ENCODE results near the gene NKD2.
"Not testable (repeated sequence)": the region's sequence is repeated elsewhere in the genome, so short reads cannot be mapped to it uniquely, and the experiment has no call there.

Gene NKD2

DNA sequence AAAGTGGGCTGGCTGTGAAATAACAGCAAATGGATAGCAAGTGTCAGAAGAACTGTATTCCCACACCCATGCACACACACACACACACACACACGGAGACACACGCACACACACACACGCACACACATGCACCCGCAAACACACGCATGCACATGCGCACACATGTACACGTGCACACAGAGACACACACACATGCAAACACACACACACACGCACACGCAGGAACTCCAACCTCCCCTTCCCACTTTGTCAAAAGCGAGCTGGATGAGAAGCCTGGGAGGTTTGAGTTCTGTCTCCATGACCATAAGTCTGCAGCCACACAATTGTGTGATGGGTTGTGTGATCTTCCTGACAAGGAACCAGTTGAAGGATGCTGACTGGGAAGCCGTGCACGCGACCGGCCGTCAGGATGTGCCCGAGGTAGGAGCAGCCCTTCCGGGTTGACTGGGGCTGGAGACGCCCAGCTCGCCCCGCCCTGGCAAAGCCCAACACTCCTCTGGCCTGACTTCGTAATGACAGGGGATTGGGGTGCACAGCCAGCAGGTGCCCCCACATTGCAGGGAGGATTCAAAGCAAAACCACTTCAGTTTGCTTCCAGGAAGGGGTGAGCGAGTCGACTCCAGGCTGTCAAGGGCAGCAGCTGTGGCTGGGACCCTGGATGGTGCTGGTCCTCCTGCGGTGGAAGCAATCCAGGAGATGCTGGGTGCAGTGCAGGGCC, 29.3 kb upstream of the NKD2 start:
- no peak for DNase-seq

DNA sequence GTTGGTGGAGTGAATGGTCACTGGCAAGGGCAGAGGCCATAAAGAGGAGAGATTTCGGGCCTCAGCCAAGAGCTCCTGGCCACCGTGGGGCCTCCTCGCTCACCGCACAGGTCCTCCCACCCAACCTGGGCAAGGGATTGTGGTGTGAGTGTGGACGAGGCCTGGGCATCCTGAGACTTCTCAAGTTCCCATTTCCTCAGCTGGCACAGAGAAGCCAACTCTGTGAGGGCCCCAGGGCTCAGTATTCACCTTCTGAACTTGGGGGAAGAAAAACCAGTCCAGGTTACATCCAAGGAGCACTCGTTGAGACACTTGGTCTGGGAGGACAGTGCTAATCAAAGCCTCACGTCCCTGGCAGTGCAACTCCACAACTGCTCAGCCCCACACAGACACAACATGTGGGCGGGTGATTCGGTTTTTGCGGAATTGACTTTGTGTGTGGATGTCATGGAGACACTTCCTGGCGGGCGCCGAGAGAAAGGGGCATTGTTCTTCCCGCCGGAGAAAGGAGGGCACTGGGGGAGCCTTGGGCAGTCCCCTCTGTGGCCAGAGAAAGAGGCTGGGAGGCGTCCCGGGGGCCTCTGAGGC, 28.5 kb upstream of the NKD2 start:
- DNase-seq, result no peak

DNA sequence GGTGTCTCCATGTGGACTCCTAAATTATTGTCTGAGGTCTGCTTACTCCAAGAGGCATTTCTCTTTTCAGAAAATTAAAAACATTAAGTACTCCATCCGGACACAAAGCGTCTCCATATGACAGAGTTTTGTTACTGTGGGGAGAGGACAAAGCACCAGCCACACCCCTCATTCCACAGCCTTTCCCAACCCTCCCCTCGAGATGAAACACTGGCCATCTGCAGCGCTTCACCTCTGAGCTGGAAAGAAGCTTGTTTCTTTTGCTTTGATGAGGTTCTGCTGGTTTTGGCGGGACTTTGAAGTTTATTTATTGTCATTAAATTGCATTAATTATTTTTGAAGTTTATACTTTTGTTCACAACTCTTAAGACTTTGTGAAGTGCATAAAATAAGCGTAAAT, 27.6 kb upstream of the NKD2 start:
- no peak for DNase-seq

DNA sequence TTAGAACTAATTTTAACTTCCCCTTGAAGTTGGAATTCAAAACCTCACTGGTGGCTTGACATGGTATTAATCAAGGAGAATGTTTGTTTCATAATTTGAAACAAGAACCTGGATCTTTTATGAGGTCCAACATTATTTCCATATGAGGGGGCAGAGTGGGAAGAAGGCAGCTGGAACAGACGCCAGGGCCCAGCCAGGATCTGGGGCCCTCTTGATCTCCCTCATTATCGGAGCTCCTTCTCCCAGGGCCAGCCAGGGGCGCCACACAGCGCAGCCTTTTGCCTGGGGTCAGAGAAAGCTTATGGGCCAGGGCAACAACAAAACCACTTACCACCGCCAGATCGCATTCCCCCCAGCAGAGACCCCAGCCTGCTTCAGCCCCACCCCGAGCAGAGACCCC, 27.1 kb upstream of the NKD2 start:
- no peak for DNase-seq

DNA sequence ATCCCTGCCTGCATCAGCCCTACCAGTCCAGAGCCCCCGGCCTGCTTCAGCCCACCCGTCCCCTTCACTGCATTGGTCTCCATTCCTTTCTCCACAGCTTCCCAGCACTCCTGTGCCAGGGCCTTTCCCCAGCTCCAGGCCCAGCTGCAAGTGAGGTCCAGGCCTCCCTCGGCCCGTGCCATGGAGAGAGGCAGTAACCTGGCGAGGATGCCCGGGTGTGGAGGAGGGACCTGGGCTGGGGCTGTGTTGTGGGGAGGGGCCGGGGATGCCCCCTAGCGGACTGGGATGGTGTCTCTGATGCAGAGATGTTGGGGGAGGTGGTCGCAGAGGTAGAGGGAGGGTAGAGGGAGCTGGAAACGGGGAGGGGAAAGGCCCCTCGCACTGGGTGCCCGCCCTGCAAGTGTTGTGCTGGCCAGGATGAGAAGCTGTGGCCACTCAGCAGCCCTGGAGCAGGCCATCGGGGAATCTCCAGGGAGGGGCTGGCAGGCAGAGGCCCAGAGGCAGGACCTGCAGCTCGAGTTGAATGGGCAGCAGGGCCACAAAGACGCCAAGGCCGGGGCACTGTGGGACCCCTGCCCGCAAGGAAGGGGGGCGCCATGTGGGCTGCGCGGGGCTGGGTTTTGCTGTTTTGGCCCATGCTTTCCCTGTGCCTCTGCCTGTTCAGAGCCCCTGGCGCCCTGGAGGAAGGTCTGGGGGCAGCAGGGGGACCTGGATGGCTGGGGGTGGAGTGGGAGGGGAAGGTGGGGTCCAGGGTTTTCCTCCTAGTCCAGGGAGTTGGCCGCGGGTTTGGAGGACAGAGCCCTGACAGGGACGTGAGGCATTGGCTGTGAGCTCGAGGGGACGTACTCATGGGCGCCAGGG, 26.0 kb upstream of the NKD2 start:
- no peak for DNase-seq

DNA sequence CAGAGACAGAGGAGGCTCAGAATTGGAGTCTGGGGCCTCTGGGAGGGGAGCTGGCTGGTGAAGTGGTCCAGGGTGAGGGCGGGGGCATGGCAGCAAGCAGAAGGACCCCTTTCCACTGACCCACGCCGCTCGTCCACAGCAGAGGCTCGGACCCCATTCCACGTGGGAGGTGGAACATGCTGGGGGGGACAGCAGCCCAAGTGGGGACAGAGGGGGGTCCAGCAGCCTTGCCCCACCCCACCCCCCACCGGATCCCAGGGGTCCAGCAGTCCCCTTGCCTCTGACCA, 25.4 kb upstream of the NKD2 start:
- DNase-seq, result no peak

DNA sequence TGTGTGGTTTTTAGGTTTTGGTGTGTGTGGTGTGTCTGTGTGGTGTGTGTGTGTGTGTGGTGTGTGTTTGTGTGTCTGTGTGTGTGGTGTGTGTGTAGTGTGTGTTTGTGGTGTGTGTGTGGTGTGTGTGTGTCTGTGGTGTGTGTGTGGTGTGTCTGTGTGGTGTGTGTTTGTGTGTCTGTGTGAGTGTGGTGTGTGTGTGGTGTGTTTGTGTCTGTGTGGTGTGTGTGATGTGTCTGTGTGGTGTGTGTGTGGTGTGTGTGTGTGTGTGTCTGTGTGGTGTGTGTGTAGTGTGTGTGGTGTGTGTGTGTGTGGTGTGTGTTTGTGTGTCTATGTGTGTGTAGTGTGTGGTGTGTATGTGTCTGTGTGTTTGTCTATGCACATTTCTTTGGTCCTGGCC, 25.0 kb upstream of the NKD2 start:
- DNase-seq, result no peak

DNA sequence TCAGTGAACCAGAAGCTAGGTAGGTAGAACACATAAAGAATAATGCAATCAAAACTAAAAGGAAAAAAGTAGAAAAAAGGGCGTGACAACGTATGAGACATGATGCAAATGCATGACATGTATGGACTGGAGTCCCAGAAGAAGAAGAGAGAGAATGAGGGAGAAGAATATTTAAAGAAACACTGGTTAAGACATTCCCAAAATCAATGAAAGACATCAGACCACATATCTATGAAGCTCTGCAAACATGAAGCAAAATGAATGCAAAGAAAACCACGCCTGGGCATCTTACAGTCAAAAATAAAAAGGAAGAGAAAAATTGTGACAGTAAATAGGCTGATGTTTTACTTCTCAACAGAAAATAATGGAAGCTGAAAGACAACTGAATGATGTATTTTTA, 23.8 kb upstream of the NKD2 start:
- no peak for DNase-seq

DNA sequence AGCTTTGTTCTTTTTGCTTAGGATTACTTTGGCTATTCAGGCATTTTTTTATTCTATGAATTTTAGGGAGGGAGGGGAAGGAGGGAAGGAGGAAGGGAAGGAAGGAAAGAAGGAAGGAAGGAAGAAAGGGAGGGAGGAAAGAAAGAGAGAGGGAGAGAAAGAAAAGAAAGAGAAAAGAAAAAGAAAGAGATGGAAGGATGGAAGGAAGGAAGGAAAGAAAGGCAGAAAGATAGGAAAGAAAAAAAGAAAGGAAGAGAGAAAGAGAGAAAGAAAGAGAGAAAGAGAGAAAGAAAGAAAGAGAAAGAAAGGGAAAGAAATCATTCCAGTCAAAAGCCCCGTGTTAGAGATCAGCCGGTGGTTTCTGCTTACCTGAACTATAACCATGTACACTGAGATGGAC, 20.8 kb upstream of the NKD2 start:
- no peak for DNase-seq

DNA sequence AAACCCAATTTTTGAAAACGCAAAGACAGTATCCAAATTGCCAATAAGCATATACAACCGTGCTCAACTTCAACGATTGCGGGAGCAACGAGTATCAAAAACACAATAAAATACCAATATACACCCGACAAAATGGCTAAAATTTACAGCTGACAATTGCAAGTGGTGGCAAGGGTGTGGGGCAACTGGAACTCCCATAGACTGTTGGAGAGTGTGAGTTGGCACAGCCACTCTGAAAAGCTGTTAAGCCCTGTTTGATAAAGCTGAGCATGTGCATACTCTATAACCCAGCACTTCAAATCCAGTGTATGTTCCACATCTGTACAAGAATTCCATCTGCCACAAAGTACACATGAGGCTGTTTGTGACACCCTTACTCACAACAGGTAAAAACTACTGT, 20.3 kb upstream of the NKD2 start:
- no peak for DNase-seq

DNA sequence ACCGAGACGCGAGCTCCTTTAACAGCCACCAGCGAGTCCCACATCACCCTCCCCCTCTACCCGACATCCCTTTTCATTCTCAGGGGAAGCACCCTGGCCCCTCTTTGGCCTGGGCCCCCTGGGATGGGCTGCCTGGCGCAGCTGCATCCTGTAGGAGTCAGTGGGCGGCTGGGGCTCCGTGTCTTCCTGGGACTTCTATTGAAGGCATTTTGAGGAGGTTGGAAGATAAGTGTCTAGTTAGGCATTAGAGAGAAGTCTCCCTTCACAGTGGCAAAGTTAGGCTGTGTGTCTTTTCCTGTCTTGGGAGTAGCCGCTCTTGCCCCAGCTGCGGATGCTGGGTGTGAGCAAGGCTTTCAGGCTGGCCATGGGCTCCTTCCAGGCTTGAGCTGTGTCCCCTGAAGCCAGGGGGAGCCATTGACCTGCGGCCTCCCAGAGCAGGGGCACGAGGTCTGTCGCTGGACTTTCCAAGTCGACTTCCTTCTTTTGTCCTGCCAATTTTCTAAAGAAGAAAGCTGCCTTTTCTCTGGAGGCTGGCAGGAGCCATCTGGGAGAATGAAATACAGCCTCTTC, 18.6 kb upstream of the NKD2 start:
- DNase-seq, result no peak

DNA sequence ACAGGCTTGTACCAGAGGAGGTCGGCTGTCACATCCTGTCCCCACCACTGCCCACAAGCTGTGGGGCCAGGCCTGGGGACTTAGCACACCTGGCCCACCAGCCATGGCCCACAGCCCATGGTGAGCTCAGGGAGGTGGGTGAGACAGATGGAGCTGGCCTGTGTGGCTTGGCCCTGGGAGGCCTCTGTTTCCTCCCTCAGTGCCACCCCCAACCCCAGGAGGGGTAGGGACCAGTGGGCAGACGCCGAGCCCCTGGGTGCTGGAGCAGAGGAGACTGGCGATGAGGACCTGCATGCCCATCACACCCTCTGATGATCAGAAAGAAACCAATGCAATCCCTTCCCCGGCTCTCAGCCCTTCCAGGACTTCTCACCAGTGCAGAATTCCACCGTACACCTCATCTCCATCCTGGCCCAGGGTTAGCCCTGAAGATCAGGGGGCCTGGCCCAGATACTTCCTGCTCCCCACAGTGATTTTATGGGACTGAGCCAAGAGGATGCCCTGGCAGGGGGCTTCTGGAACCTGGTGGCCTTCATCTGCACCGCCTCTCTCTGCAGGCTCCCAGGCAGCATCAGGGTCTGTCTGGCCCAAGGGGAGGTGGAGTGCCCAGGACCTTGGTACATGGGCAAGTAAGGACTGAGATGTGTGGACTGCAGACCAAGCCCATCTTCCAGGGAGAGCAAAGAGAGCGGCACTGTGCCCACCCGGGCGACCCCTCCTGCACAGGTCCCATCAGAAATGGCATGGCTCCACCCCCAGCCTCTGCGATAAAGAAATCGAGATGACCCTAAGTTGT, 16.9 kb upstream of the NKD2 start:
- DNase-seq, result no peak

DNA sequence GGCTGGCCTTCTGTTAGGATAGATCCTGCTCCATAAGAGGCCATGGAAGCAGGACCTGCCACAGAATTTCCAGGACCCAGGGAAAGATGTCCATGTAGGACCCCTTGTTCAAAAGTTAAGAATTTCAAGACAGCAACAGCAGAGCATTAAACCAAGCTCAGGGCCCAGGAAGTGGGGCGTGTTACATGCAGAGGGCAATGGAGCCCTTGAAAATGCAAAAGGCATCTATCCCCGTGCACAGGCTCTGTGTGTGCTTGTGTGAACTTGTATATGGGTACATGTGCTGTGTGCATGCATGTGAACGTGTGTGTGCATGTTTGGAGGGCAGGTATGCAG, 14.4 kb upstream of the NKD2 start:
- no peak for DNase-seq

DNA sequence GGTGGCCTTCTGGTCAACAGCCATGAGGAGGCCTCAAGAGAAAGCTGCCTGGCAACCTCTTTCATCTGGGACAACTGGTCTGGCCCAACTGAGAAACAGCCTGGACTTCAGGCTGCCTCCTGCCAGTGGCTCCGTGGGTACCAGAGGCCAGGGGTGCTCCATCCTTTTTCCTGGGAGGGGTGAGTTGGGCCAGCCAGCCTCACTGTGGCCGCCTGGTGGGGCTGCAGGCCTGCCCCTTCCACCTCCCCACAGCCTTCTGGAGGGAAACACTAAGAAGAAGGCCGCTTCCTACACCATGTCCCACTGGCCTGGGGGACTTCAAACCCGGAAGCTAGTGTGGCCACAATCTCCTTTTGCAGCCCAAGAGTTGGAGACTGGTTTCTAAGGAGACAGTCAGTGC, 13.8 kb upstream of the NKD2 start:
- DNase-seq, result no peak

DNA sequence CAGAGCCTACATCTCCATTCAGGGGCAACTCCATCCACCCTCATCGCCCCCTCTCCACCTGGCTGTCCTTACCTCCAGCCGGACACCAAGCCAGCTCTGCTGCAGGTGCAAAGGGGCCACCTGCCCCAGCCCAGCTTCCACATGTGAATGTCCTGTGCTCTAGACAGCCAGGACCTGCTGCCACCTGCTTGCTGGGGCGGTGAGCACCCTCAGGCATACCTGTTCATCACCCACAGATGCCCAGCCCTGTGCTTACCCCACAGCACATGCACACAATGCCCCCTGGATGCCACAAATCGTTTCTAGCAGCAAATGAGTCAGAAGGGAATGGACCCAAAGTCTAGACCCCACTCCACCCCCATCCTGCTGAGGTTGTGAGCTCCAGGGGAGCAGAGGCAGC, 13.3 kb upstream of the NKD2 start:
- DNase-seq, result no peak

DNA sequence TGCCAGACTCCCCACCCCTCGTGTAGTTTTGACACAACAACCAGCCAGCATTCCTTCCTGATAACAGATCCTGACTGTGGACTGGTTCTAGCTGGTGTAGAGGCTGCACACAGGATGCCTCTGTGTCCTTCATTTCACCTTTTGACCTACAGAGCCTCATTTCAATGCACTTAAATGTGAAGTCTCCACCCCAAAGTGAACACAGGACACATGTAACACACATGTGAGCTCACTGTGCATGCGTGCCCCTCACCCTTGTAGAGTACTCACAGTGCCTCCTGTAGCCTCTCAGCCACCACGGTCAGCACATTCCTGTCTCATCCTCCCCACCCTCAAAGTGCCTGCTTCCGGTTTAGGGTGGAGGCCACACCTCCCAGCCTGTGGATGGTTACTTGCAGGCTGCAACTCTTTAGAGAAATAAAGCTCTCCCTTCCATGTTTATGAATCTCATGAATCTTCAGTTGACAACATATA, 11.6 kb upstream of the NKD2 start:
- no peak for DNase-seq

DNA sequence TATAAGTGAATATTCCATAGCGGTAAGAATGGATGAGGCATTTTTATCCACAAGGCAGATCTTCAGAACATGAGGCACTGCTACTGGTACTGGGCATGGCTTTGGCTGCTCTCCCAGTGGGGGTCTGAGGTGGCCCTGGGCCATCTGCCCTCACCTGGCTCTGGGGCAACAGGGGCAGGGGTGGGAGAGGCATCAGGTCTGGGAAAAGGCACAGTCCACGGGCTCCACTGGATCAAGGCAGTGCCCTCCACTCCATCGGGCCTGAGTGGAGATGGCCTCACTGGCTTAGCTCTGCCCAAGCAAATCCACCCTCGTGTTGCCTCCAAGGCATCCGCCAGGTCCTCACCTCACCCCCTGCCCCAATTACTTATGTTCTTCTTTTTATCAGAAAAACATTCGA, 10.9 kb upstream of the NKD2 start:
- DNase-seq, result no peak

DNA sequence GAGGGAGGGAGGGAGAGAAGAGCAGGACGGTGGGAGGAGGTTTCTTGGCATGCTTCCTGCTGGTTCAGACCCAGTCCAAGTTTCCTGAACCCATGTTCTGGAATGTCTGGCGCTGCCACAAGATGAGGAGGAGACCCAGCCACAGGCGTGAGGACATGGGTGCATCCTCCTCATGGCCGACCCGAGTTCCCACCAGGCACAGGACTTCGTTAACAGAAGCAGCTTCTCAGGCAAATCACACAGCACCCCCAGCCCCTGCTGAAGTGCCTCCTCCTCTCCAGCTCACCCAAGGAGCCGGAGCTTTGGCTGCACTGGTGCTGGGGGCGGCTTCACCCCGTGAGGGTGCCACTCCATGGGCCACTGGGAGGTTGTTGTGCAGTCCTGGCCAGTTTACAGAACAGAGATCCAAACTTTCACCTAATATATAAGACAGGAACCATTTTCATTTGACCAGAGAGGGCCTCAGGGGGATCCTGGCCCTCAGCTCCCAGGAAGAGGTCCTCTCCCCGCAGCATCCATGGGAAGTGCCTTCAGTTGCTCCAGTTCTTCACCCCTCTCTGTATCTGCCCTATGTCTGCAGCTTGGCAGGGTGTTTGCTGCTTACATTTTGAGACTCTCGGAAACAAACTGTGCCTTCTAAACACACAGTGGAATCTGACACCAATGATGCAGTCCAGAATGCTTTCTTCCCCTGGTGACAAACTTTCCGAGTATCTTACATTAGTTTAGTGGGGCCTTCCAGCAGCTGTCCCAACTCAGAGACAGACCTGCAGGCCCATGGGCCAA, 10.2 kb upstream of the NKD2 start:
- no peak for DNase-seq

DNA sequence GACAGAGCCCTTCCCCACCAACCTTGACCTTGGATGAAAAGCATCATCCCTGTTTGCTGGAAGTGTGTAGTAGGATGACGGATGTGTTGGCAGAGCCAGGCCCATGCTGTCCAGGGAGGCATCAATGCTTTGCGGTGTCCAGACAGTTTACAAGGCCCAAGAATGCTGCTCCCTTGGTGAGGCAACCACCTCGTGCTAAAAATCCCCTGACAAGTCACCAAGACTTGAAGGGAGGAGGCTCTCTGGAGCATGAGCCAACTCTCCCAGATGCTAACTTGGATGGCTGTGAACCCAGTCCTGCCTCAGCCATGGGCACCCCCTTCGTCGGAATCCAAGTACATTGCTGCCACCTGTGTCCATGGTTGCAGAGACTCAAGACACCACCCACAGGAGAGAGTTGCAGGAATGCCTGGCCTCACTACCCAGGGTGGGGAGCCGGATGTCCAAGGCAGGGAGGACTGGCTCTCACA, 9.5 kb upstream of the NKD2 start:
- DNase-seq, result no peak

DNA sequence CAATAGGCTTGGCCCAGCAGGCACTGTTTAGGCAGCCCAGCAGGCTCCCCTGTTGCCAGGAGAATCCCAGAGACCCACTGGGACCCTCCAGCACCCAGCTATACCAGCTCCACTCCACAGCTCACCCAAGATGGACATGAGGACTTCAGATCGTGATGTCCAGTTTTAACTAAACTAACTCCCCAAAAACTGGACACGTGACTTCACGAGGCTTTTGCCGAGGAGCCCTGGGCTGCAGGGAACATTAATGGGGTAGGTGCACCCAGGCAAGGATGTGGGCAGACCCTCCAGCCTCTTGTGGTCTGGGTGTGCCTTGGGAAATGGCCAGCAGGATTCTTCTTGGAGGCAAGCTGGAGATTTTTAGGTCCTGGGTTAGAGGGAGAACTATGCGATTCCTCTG, 8.9 kb upstream of the NKD2 start:
- DNase-seq, result no peak

DNA sequence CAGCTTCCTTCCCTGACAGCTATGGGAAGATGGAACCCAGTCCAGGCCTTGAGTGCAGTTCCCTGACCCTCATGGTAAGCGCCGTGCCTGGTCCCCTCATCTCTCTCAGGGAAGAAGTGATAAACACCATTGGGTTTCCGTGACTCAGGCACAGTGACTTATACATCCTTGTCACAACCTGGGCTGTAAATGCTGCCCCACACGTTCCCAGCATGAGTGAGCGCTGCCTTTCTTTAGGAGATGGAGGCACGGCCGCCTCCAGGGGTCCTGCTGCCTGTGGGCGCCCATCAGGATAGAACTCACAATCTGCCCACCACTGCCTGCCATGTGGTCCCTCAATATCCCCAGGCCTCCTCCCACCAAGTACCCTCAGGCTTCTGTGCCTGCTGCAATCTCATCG, 8.3 kb upstream of the NKD2 start:
- DNase-seq, result no peak

DNA sequence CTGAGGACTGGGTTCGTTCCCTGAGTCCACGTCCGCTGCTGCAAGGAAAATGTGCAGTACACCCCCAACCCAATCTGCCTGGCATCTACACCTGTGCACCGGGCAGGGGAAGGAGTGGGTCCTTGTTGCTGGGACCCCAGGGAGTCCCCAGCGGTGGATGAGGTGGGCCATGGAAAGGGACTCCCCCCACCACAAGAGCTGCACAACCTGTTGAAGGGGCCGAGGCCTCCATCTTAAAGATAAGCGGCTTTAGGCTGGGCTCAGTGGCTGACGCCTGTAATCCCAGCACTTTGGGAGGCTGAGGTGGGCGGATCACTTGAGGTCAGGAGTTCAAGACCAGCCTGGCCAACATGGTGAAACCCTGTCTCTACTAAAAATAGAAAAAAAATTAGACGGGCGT, 7.8 kb upstream of the NKD2 start:
- DNase-seq, result not testable (repeated sequence)

Data from T1000 (cell line).